Measurements from ENCODE around the gene RELA. TPM values are rescaled to one million over a fixed set of nuclear protein-coding genes. Genes with fewer than 3 reads are reported as not detected.
A peak's percentile ranks its signal among the peaks of the same experiment; 100 is the strongest.

RELA gene
- total and polyA plus RNA-seq, 2 of the 13 experiments (the other 11 are each of a cell fraction or from before 2014, with no cell fraction given): 21.4 to 40.5 TPM

- ATAC-seq: no peak
- Histone ChIP-seq H3K9ac (ENCODE audit: insufficient read depth, low read depth, low read length) (no peak overlapping the region), H2AFZ (ENCODE audit: low read length) (no peak overlapping the region), H3K79me2 (ENCODE audit: insufficient read depth, low read length) (no peaks in the 10 kb centered on the region), H4K20me1 (ENCODE audit: insufficient read depth, low read length) (no peaks in the 10 kb centered on the region), H3K9me3 (ENCODE audit: low read length) (no peaks in the 10 kb centered on the region), H3K4me1 (ENCODE audit: insufficient read depth, low read length) (peaks cover 33% of the 10 kb centered on the region), H3K27ac (ENCODE audit: extremely low read length, insufficient read depth, low read length) (no peak overlapping the region), H3K36me3 (replicated peaks in 1 of 2; ENCODE audit: control insufficient read depth in 1 of 2, insufficient read depth in 2 of 2, low read length in 2 of 2) (peaks cover 1 to 4% of the 10 kb centered on the region in 2 experiments; a peak in 3 of 5 replicates), H3K4me3 (replicated peaks in 1 of 3; ENCODE audit: insufficient read depth in 1 of 3, low read depth in 2 of 3, low read length in 3 of 3) (no peak overlapping the region), H3K27me3 (ENCODE audit: control insufficient read depth in 1 of 2, insufficient read depth in 2 of 2, low read length in 2 of 2) (no peaks in the 10 kb centered on the region), H3K4me2 (ENCODE audit: low read depth, low read length) (no peak overlapping the region)
- BruUV-seq (replicated peaks): no TSS peak
- no peak for FAIRE-seq
- POLR2A ChIA-PET: no interaction called here
- CTCF ChIA-PET (ENCODE audit: low intra/inter-chr PET ratio, low total read pairs): no interaction called here
- intact Hi-C loops (cut with micrococcal nuclease; ENCODE audit: unreplicated experiment): no loop called here
- in situ Hi-C loops (cut with HindIII; ENCODE audit: extremely low pct_ligation_motif_present, low pct_unique_long_range_greater_than_20kb): no loop called here
- no peak for DNase-seq (ENCODE audit: low spot score)
- 93% methylated on average over 5 of the region's 16 CpGs for WGBS (ENCODE audit: low lambda C conversion rate)
- no peak for TF ChIP-seq ZNF33A (CRISPR knock-in tag; IDR thresholded peaks at IDR 0.05; ENCODE audit: borderline replicate concordance)
- no peak for TF ChIP-seq ZNF292 (CRISPR knock-in tag; IDR thresholded peaks at IDR 0.05; ENCODE audit: borderline replicate concordance, low read depth)
- TF ChIP-seq ZBTB4 (CRISPR knock-in tag; IDR thresholded peaks at IDR 0.05; ENCODE audit: borderline replicate concordance): no peak
- peak; percentile 43 for TF ChIP-seq AGO2 (optimal IDR thresholded peaks at IDR 0.05; ENCODE audit: low read depth, low read length)
Measured at GRCh38 chr11:65649656-65650546, 12.8 kb downstream of the RELA start.

All from HepG2 (cell line).